GM18526 (cell line): ENCODE data around the gene TBRG4.

Experiments used
- POLR2A ChIP-seq: IDR thresholded peaks from 3 replicates; pipeline ENCODE4 v1.6.1; 2011; ENCODE audit not compliant: insufficient read length; ENCODE audit errors: extremely low read depth

The TBRG4 gene

GRCh38 chr7:45111298-45112223, at the start of gene TBRG4:
Gene TBRG4 (minus strand): TSS chr7:45111697. CDS start chr7:45109237, 2,460 bp downstream.
- peak; percentile 93 for TF ChIP-seq POLR2A

GRCh38 chr7:45161138-45161537, 49.6 kb upstream of the TBRG4 start:
- TF ChIP-seq POLR2A = no peak

- no peak for TF ChIP-seq POLR2A
These were observed 49.0 kb upstream of the TBRG4 start for GRCh38 chr7:45160417-45160881.

GRCh38 chr7:45159296-45159695, 47.8 kb upstream of the TBRG4 start:
- TF ChIP-seq POLR2A = no peak

GRCh38 chr7:45158471-45158870, 47.0 kb upstream of the TBRG4 start:
- no peak for TF ChIP-seq POLR2A

- TF ChIP-seq POLR2A = no peak
These were observed 46.3 kb upstream of the TBRG4 start, which contains the start of gene RAMP3 for GRCh38 chr7:45157653-45158401. Gene RAMP3 (plus strand): TSS chr7:45157791. CDS start chr7:45157829, 38 bp downstream.

GRCh38 chr7:45157286-45157652, 45.8 kb upstream of the TBRG4 start:
- TF ChIP-seq POLR2A = no peak

GRCh38 chr7:45156516-45157272, 45.2 kb upstream of the TBRG4 start:
- TF ChIP-seq POLR2A = no peak

GRCh38 chr7:45155941-45156340, 44.4 kb upstream of the TBRG4 start:
- no peak for TF ChIP-seq POLR2A

- no peak for TF ChIP-seq POLR2A
These were observed 43.9 kb upstream of the TBRG4 start for GRCh38 chr7:45155357-45155900.

- no peak for TF ChIP-seq POLR2A
These were observed 41.7 kb upstream of the TBRG4 start for GRCh38 chr7:45153233-45153632.

GRCh38 chr7:45151967-45152366, 40.5 kb upstream of the TBRG4 start:
- no peak for TF ChIP-seq POLR2A

GRCh38 chr7:45151131-45151684, 39.7 kb upstream of the TBRG4 start:
- no peak for TF ChIP-seq POLR2A

GRCh38 chr7:45150199-45150598, 38.7 kb upstream of the TBRG4 start:
- TF ChIP-seq POLR2A = no peak

- TF ChIP-seq POLR2A = no peak
These were observed 38.1 kb upstream of the TBRG4 start for GRCh38 chr7:45149606-45150005.
